ENCODE measurements around the gene HGF. TPM values are rescaled to one million over a fixed set of nuclear protein-coding genes. Genes with fewer than 3 reads are reported as not detected.

HGF gene
- total RNA-seq, 3 donors from 2014 or later, result 1.4 to 4.6 (median 3.2) TPM

GRCh38 chr7:81676813-81677212 is 93.0 kb downstream of the HGF start:
- TF ChIP-seq CTCF (IDR thresholded peaks at IDR 0.05), result no peak
- H3K4me3 ChIP-seq, result no peak overlapping the region
- H3K9me3 ChIP-seq, result no peaks in the 10 kb centered on the region
- H3K4me1 ChIP-seq (ENCODE audit: low read depth), result no peaks in the 10 kb centered on the region
- H3K36me3 ChIP-seq (ENCODE audit: low read depth), result no peaks in the 10 kb centered on the region
- intact Hi-C loops (cut with DNase I, micrococcal nuclease), result no loop called here
- ATAC-seq (no peak), DNase-seq (no peak)

GRCh38 chr7:81676105-81676811 is 93.6 kb downstream of the HGF start:
- ATAC-seq (no peak), DNase-seq (no peak)
- intact Hi-C loops (cut with DNase I, micrococcal nuclease), result no loop called here
- TF ChIP-seq CTCF (IDR thresholded peaks at IDR 0.05), result no peak
- no peak overlapping the region for H3K4me3 ChIP-seq
- H3K4me1 ChIP-seq (ENCODE audit: low read depth), result no peaks in the 10 kb centered on the region
- no peaks in the 10 kb centered on the region for H3K9me3 ChIP-seq
- H3K36me3 ChIP-seq (ENCODE audit: low read depth), result no peaks in the 10 kb centered on the region

- no peaks in the 10 kb centered on the region for H3K4me1 ChIP-seq (ENCODE audit: low read depth)
- no peaks in the 10 kb centered on the region for H3K9me3 ChIP-seq
- TF ChIP-seq CTCF (IDR thresholded peaks at IDR 0.05), result no peak
- intact Hi-C loops (cut with DNase I, micrococcal nuclease), result no loop called here
- no peak for DNase-seq
- no peak overlapping the region for H3K4me3 ChIP-seq
- no peaks in the 10 kb centered on the region for H3K36me3 ChIP-seq (ENCODE audit: low read depth)
- no peak for ATAC-seq
Measured at GRCh38 chr7:81674431-81674830, 95.4 kb downstream of the HGF start.

- DNase-seq (no peak), ATAC-seq (no peak)
- no peaks in the 10 kb centered on the region for H3K4me1 ChIP-seq (ENCODE audit: low read depth)
- no peak overlapping the region for H3K4me3 ChIP-seq
- no peak for TF ChIP-seq CTCF (IDR thresholded peaks at IDR 0.05)
- no peaks in the 10 kb centered on the region for H3K36me3 ChIP-seq (ENCODE audit: low read depth)
- no peaks in the 10 kb centered on the region for H3K9me3 ChIP-seq
- intact Hi-C loops (cut with DNase I, micrococcal nuclease), result no loop called here
Measured at GRCh38 chr7:81672872-81673271, 97.0 kb downstream of the HGF start.

- ATAC-seq, result no peak
- H3K9me3 ChIP-seq, result no peaks in the 10 kb centered on the region
- H3K4me1 ChIP-seq (ENCODE audit: low read depth), result no peaks in the 10 kb centered on the region
- TF ChIP-seq CTCF (IDR thresholded peaks at IDR 0.05), result no peak
- H3K4me3 ChIP-seq, result no peak overlapping the region
- intact Hi-C loops (cut with DNase I, micrococcal nuclease), result no loop called here
- no peaks in the 10 kb centered on the region for H3K36me3 ChIP-seq (ENCODE audit: low read depth)
- no peak for DNase-seq
Measured at GRCh38 chr7:81669476-81670105, 100.3 kb downstream of the HGF start.
